K562 (cell line): ENCODE results near the gene TJP3. TPM values are rescaled to one million over a fixed set of nuclear protein-coding genes. Genes with fewer than 3 reads are reported as not detected.

Experiments
- ATF7 ChIP-seq: fragments of 450-650 bp; IDR thresholded peaks from 2 replicates; pipeline ENCODE4 v1.7.1; 2014; ENCODE audit warnings: mild to moderate bottlenecking, moderate library complexity
- CREB1 ChIP-seq, 2 experiments: sonication (generic) in 1 of 2; formaldehyde crosslinking in 1 of 2; IDR thresholded peaks; 2 replicates each; pipeline versions ENCODE4 v1.6.1 to v1.8.0; 2012 to 2022; ENCODE audit warnings: inconsistent platforms in 1 of 2, mild to moderate bottlenecking in 1 of 2, missing genetic modification reagents in 1 of 2, moderate library complexity in 1 of 2
- DPF2 ChIP-seq: fragments of 450-650 bp; IDR thresholded peaks from 2 replicates; pipeline ENCODE4 v1.6.1; 2016
- FOS ChIP-seq: IDR thresholded peaks from 3 replicates; pipeline ENCODE4 v1.6.1; 2011; ENCODE audit not compliant: insufficient read length; ENCODE audit errors: extremely low read depth
- JUN ChIP-seq, 2 experiments: sonication (generic) in 1 of 2; formaldehyde crosslinking in 1 of 2; IDR thresholded peaks; 2 replicates each; pipeline versions ENCODE4 v1.6.1 to v1.8.0; 2012 to 2022; ENCODE audit warnings: borderline replicate concordance in 2 of 2, mild to moderate bottlenecking in 2 of 2, improper control_type of control experiment in 1 of 2, low read depth in 1 of 2, low read length in 1 of 2, missing genetic modification reagents in 1 of 2
- KDM1A ChIP-seq, 2 experiments: fragments of 450-650 bp; IDR thresholded peaks; 2 replicates each; pipeline ENCODE4 v1.6.1; 2016; ENCODE audit warnings: mild to moderate bottlenecking in 2 of 2
- MYNN ChIP-seq, 2 experiments: sonication (generic); formaldehyde crosslinking in 1 of 2; IDR thresholded peaks; 2 replicates each; pipeline versions ENCODE4 v1.5.0 to v1.6.1; 2016 to 2020; ENCODE audit warnings: antibody characterized with exemption in 1 of 2, missing genetic modification reagents in 1 of 2
- SP1 ChIP-seq: sonication (generic); formaldehyde crosslinking; IDR thresholded peaks from 2 replicates; pipeline ENCODE4 v1.8.1; 2022; ENCODE audit warnings: mild to moderate bottlenecking, missing genetic modification reagents
- TEAD1 ChIP-seq, 2 experiments: fragments of 450-650 bp in 1 of 2; sonication (generic) in 1 of 2; formaldehyde crosslinking; IDR thresholded peaks; 2 replicates each; pipeline versions ENCODE4 v1.4.0 to v1.8.0; 2020 to 2022; ENCODE audit warnings: mild to moderate bottlenecking in 2 of 2, missing genetic modification reagents in 1 of 2
- TOE1 ChIP-seq, 2 experiments: fragments of 450-650 bp in 1 of 2; sonication (generic) in 1 of 2; formaldehyde crosslinking in 1 of 2; IDR thresholded peaks; 2 replicates each; pipeline versions ENCODE4 v1.7.1 to v1.8.0; 2016 to 2022; ENCODE audit warnings: borderline replicate concordance in 2 of 2, mild to moderate bottlenecking in 2 of 2, antibody characterized with exemption in 1 of 2, inconsistent platforms in 1 of 2, low read depth in 1 of 2, missing genetic modification reagents in 1 of 2, moderate library complexity in 1 of 2
- ZNF431 ChIP-seq: sonication (generic); formaldehyde crosslinking; IDR thresholded peaks from 2 replicates; pipeline ENCODE4 v1.8.0; 2022; ENCODE audit warnings: mild to moderate bottlenecking, missing genetic modification reagents
- ZNF586 ChIP-seq: fragments of 450-650 bp; formaldehyde crosslinking; conservative IDR thresholded peaks from 2 replicates; pipeline ENCODE4 v1.4.0; 2020; ENCODE audit warnings: mild to moderate bottlenecking, moderate library complexity
- ZNF699 ChIP-seq: fragments of 250-450 bp; sonication (Bioruptor Pico); IDR thresholded peaks from 2 replicates; pipeline ENCODE4 v1.8.0; 2021; ENCODE audit warnings: mild to moderate bottlenecking, moderate library complexity; ENCODE audit not compliant: insufficient replicate concordance
- polyA plus RNA-seq, 8 experiments: library from polyadenylated mRNA; depleted of rRNA in 4 of 8; stranded (reverse) in 5 of 8; unstranded in 3 of 8; fragments of >200 nt; fragmentation: Nextera tagmentation in 2 of 8; fragmentation: Illumina TruSeq in 1 of 8; extraction: Ambion mirVana in 2 of 8; extraction: Trizol in 1 of 8; gene quantifications; 2 replicates each; pipeline versions ENCODE4 v1.2.1 to v1.2.3, GENCODE V29; 2011 to 2014; ENCODE audit warnings: inconsistent platforms in 1 of 8, missing spikeins in 1 of 8
- total RNA-seq, 7 experiments: library from RNA; depleted of rRNA in 6 of 7; stranded (reverse); fragments of >200 nt in 6 of 7; fragmentation: Illumina TruSeq in 2 of 7; extraction: Trizol in 2 of 7; gene quantifications; 2 replicates each; pipeline versions ENCODE4 v1.2.1 to v1.2.3, GENCODE V29; 2011 to 2021; ENCODE audit warnings: low replicate concordance in 1 of 7
- TF ChIP-seq, protein P1 (sequence below): sonication (generic); formaldehyde crosslinking; IDR thresholded peaks from 2 replicates; pipeline ENCODE4 v1.8.0; 2022; ENCODE audit warnings: mild to moderate bottlenecking, missing genetic modification reagents
- TF ChIP-seq, protein P2 (sequence below), 3 experiments: IDR thresholded peaks in 2 of 3; conservative IDR thresholded peaks in 1 of 3; 2 replicates each; pipeline ENCODE4 v1.5.1; 2011 to 2012; ENCODE audit warnings: low read length in 3 of 3, mild to moderate bottlenecking in 3 of 3, control low read depth in 2 of 3, improper control_type of control experiment in 1 of 3, inconsistent platforms in 1 of 3, low read depth in 1 of 3, mixed read lengths in 1 of 3, moderate library complexity in 1 of 3; ENCODE audit not compliant: insufficient read depth in 2 of 3
- TF ChIP-seq, protein P3 (sequence below), 2 experiments: fragments of 450-650 bp; conservative IDR thresholded peaks; 2 replicates each; pipeline ENCODE4 v1.6.1; 2017; ENCODE audit warnings: mild to moderate bottlenecking in 2 of 2, moderate library complexity in 2 of 2
- TF ChIP-seq, protein P4 (sequence below): fragments of 250-450 bp; sonication (Bioruptor Pico); IDR thresholded peaks from 2 replicates; pipeline ENCODE4 v1.6.1; 2021; ENCODE audit warnings: mild to moderate bottlenecking
- TF ChIP-seq, protein P5 (sequence below): sonication (generic); formaldehyde crosslinking; IDR thresholded peaks from 2 replicates; pipeline ENCODE4 v1.8.0; 2022; ENCODE audit warnings: mild to moderate bottlenecking, low read depth, missing genetic modification reagents

The TJP3 gene
- total and polyA plus RNA-seq, 9 of the 15 experiments (the other 6 are each of a cell fraction or from before 2014, with no cell fraction given): 0.11 to 2.4 (median 0.57) TPM; not detected in 1

DNA sequence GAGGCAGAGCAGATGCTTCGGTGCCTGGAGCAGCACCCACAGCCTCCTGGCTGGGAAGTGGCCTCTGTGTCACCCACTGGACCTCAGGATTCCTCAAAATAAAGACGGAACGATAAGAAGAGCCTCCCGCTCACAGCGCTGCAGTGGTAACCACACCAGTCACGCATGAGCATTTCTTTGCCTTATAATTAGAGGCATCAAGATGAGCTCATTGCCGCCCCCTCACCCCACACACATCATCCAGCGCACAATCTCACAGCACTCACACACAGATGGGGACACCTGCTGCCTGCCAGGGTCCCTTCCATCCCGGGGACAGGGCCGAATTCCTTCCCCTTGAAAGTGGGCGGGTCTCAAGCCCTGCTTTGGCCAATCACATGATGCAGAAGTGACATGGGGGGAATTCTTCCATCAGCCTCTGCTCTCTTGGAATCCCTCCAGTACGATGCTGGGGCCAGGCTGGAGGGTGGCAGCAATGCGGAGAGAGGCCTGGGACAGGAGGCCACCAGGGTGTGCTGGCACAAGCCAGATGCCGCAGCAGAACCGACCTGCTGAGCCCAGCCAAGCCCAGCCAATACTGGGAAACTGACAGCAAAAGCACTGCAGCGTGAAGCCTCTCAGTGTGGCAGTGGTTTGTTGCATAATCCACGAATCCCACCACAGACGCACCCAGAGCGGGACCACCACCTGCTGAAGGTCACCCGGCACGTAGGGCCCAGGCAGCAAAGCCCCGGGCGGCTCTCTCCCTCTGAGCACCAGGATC, 23.9 kb upstream of the TJP3 start (continued):
- TF ChIP-seq MYNN (IDR thresholded peaks at IDR 0.05) (peak; percentile 58; the same call in 1 of the 2 replicates), MYNN (CRISPR knock-in tag; IDR thresholded peaks at IDR 0.05) (no peak), TOE1 (IDR thresholded peaks at IDR 0.05; ENCODE audit: borderline replicate concordance) (0 out of 2 replicates have a peak, but pooled peaks have one; percentile 50), TOE1 (CRISPR knock-in tag; IDR thresholded peaks at IDR 0.05; ENCODE audit: borderline replicate concordance, low read depth) (no peak), ATF7 (peak; percentile 67), DPF2 (peak; percentile 39), SP1 (CRISPR knock-in tag) (peak; percentile 58; the same call in 1 of the 2 replicates), FOS (no peak), ZNF586 (CRISPR knock-in tag) (no peak), JUN (IDR thresholded peaks at IDR 0.05; ENCODE audit: borderline replicate concordance, low read depth, low read length) (peak; percentile 49; the same call in 1 of the 2 replicates), JUN (CRISPR knock-in tag; IDR thresholded peaks at IDR 0.05; ENCODE audit: borderline replicate concordance) (peak; percentile 22; the same call in 1 of the 2 replicates), ZNF431 (CRISPR knock-in tag) (no peak), ZNF699 (CRISPR knock-in tag) (no peak), TEAD1 (CRISPR knock-in tag; IDR thresholded peaks at IDR 0.05) (0 out of 4 replicates have a peak, but pooled peaks of 1 of the 2 experiments have one; percentile 29), CREB1 (IDR thresholded peaks at IDR 0.05) (no peak), CREB1 (CRISPR knock-in tag; IDR thresholded peaks at IDR 0.05) (peak; percentile 32; the same call in 1 of the 2 replicates), KDM1A (IDR thresholded peaks at IDR 0.05) (peak; percentile 43 to 54; a peak in 2 of 4 replicates)
- TF ChIP-seq, protein P1, sequence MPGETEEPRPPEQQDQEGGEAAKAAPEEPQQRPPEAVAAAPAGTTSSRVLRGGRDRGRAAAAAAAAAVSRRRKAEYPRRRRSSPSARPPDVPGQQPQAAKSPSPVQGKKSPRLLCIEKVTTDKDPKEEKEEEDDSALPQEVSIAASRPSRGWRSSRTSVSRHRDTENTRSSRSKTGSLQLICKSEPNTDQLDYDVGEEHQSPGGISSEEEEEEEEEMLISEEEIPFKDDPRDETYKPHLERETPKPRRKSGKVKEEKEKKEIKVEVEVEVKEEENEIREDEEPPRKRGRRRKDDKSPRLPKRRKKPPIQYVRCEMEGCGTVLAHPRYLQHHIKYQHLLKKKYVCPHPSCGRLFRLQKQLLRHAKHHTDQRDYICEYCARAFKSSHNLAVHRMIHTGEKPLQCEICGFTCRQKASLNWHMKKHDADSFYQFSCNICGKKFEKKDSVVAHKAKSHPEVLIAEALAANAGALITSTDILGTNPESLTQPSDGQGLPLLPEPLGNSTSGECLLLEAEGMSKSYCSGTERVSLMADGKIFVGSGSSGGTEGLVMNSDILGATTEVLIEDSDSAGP (CRISPR knock-in tag): no peak
- TF ChIP-seq, protein P2, sequence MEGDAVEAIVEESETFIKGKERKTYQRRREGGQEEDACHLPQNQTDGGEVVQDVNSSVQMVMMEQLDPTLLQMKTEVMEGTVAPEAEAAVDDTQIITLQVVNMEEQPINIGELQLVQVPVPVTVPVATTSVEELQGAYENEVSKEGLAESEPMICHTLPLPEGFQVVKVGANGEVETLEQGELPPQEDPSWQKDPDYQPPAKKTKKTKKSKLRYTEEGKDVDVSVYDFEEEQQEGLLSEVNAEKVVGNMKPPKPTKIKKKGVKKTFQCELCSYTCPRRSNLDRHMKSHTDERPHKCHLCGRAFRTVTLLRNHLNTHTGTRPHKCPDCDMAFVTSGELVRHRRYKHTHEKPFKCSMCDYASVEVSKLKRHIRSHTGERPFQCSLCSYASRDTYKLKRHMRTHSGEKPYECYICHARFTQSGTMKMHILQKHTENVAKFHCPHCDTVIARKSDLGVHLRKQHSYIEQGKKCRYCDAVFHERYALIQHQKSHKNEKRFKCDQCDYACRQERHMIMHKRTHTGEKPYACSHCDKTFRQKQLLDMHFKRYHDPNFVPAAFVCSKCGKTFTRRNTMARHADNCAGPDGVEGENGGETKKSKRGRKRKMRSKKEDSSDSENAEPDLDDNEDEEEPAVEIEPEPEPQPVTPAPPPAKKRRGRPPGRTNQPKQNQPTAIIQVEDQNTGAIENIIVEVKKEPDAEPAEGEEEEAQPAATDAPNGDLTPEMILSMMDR (IDR thresholded peaks at IDR 0.05 in 2 of 3, conservative IDR thresholded peaks at IDR 0.05 in 1 of 3; ENCODE audit: insufficient read depth in 2 of 3, low read depth in 1 of 3, low read length in 3 of 3): peak in 1 of 3 experiments; percentile 26; a peak in 2 of 6 replicates
- TF ChIP-seq, protein P3, sequence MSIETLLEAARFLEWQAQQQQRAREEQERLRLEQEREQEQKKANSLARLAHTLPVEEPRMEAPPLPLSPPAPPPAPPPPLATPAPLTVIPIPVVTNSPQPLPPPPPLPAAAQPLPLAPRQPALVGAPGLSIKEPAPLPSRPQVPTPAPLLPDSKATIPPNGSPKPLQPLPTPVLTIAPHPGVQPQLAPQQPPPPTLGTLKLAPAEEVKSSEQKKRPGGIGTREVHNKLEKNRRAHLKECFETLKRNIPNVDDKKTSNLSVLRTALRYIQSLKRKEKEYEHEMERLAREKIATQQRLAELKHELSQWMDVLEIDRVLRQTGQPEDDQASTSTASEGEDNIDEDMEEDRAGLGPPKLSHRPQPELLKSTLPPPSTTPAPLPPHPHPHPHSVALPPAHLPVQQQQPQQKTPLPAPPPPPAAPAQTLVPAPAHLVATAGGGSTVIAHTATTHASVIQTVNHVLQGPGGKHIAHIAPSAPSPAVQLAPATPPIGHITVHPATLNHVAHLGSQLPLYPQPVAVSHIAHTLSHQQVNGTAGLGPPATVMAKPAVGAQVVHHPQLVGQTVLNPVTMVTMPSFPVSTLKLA (conservative IDR thresholded peaks at IDR 0.05): peak in 1 of 2 experiments; percentile 37; a peak in 1 of 4 replicates
- TF ChIP-seq, protein P4, sequence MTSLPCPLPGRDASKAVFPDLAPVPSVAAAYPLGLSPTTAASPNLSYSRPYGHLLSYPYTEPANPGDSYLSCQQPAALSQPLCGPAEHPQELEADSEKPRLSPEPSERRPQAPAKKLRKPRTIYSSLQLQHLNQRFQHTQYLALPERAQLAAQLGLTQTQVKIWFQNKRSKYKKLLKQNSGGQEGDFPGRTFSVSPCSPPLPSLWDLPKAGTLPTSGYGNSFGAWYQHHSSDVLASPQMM (CRISPR knock-in tag): no peak
- TF ChIP-seq, protein P5, sequence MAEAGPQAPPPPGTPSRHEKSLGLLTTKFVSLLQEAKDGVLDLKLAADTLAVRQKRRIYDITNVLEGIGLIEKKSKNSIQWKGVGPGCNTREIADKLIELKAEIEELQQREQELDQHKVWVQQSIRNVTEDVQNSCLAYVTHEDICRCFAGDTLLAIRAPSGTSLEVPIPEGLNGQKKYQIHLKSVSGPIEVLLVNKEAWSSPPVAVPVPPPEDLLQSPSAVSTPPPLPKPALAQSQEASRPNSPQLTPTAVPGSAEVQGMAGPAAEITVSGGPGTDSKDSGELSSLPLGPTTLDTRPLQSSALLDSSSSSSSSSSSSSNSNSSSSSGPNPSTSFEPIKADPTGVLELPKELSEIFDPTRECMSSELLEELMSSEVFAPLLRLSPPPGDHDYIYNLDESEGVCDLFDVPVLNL (CRISPR knock-in tag): no peak
